ENCODE measurements around the gene PRRT1B.

Gene PRRT1B

DNA sequence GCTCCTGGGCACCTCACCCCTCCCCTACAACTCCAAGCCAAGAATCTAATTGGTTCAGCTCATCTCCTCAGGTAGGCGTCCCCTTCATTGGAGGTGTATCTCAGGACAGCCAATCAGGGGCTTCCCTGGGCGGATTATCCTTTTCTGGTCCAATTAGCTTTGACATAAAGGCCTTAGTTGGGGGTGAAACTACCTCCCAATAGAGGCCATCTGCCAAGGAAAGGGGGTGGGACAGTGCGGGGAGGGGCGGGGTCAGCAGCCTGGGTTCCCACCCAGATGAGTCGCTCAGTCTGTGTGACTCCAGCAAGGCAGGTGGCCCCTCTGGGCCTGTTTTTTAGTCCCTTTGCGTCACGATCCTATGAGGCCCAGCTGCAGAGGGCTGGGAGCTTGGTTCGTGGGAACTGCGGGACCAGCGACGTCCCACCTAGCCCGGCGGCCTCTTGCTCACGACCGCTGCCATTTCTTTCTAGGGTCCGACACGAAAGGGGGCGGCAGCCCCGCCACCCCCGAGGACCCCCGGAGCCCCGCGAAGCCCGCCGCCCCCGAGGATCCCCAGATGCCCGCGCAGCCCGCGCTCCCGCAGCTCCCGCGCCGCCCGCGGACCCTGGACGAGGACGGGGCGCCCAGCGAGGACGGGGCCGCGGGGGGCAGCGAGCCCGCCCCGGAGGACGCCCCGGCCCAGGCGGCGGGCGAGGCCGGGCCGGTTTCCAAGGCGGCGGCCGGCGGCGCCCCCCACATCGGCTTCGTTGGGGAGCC lies 8.9 kb downstream of the PRRT1B start:
- Histone ChIP-seq H3K36me3 (ENCODE audit: insufficient read depth, low read length) (no peaks in the 10 kb centered on the region), H3K27me3 (ENCODE audit: insufficient read depth, low read length) (peaks cover 35% of the 10 kb centered on the region), H3K9ac (ENCODE audit: low read depth, low read length) (no peak overlapping the region), H3K27ac (ENCODE audit: low read depth, low read length) (no peak overlapping the region), H3K9me3 (ENCODE audit: insufficient read depth, low read depth, low read length) (no peaks in the 10 kb centered on the region), H3K4me3 (ENCODE audit: low read length) (peak overlapping the region; percentile 50), H3K4me1 (ENCODE audit: insufficient read depth, low read length) (no peaks in the 10 kb centered on the region)
- 17% methylated on average over 60 of the region's 60 CpGs for WGBS

DNA sequence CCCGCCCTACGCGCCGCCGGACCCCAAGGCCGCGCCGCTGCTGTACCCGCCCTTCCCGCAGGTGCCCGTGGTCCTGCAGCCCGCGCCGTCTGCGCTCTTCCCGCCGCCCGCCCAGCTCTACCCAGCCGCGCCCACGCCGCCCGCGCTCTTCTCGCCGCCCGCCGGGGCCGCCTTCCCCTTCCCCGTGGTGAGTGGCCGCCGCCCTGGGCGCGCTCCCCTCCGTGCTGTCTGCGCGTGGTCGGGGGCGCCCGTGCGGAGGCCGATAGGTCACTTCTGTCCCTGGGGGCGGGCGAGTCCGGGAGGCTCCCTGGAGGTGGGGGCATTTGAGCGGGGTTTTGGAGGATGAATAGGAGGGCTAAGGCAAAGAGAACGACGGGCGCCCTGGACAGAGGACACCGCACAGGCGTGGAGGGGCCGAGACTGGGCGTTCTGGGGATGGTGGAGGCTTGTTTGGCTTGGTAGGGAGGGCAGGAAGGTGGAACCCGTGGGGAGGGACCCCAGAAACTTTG lies 9.6 kb downstream of the PRRT1B start:
- Histone ChIP-seq H3K4me1 (ENCODE audit: insufficient read depth, low read length) (no peaks in the 10 kb centered on the region), H3K27ac (ENCODE audit: low read depth, low read length) (no peak overlapping the region), H3K9ac (ENCODE audit: low read depth, low read length) (peak overlapping the region; percentile 26; the same call in 1 of the 2 replicates), H3K9me3 (ENCODE audit: insufficient read depth, low read depth, low read length) (no peaks in the 10 kb centered on the region), H3K36me3 (ENCODE audit: insufficient read depth, low read length) (no peaks in the 10 kb centered on the region), H3K4me3 (ENCODE audit: low read length) (peak overlapping the region; percentile 50), H3K27me3 (ENCODE audit: insufficient read depth, low read length) (peaks cover 35% of the 10 kb centered on the region)
- 8% methylated on average over 54 of the region's 54 CpGs for WGBS

DNA sequence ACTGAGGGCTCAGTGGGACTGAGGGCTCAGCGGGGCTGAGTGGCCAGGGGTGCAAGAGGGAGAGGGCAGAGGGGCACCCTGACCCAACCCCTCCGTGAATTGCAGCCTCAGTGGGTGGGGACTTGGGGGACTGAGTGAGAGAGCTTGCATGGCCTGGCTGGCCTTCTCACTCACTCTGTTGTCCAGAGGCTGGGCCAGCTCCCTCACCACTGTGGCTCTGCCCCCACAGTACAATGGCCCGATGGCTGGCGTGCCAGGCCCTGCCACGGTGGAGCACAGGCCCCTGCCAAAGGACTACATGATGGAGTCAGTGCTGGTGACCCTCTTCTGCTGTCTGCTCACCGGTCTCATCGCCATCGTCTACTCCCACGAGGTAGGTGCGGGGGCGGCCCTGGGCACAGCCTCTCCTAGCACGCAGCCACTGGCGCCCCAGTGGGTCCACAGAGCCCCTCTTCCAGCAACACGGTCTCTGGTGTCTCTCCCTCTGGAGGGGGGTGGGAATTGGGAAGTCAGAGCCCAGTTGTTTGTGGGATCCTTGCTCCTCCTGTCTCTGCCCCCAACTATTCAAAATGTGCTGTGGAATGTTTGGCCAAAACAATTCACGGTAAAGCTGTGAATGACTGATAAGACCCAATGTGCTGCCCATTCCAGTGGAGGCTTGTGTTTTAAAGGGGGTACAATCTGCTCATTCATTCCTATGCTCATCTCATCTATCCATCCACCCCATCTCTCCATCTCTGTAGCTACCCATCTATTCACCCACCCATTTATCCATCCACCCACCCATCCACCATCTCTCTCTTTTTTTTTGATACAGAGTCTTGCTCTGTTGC lies 10.7 kb downstream of the PRRT1B start:
- WGBS: 95% methylated on average over 15 of the region's 15 CpGs
- Histone ChIP-seq H3K36me3 (ENCODE audit: insufficient read depth, low read length) (no peaks in the 10 kb centered on the region), H3K4me3 (ENCODE audit: low read length) (no peak overlapping the region), H3K27me3 (ENCODE audit: insufficient read depth, low read length) (peaks cover 35% of the 10 kb centered on the region), H3K9me3 (ENCODE audit: insufficient read depth, low read depth, low read length) (peaks cover 5% of the 10 kb centered on the region; the same call in 1 of the 2 replicates), H3K27ac (ENCODE audit: low read depth, low read length) (no peak overlapping the region), H3K9ac (ENCODE audit: low read depth, low read length) (no peak overlapping the region), H3K4me1 (ENCODE audit: insufficient read depth, low read length) (no peaks in the 10 kb centered on the region)

DNA sequence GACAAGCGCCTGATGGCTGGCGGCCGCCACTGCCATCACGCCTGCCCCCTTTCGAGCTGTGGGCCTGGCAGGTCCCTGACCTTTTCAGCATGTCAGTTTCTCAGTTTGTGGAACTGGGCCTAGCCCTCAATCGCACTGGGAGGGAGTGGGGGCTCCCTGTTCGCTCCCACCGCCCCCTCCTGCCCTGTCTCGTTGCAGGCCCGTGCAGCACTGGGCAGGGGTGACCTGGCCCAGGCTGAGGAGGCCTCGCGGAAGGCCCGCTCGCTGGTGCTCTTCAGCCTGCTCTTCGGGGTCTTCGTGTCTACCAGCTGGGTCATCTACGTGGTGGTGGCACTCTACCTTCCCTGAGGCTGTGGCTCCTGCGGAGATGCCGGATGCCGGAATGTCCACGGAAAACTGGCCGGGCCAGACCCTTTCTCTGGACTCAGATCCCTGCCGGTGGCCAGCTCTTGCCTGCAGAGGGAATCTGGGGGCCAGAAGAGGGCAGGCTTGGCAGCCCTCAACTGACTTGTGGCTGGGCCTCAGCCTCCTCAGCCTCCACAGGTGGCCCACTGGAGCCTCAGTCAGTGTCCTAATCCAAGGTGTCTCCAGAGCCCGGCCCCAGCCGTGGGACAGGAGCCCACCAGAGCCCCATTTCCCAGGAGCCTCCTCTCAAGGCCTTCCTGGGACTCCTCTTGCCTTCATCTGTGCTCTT lies 12.7 kb downstream of the PRRT1B start:
- H3K4me1 ChIP-seq (ENCODE audit: insufficient read depth, low read length): 0 out of 2 replicates have a peak, but pooled peaks cover 5% of the 10 kb centered on the region
- H3K4me3 ChIP-seq (ENCODE audit: low read length): no peak overlapping the region
- peaks cover 34% of the 10 kb centered on the region for H3K27me3 ChIP-seq (ENCODE audit: insufficient read depth, low read length)
- 94% methylated on average over 25 of the region's 25 CpGs for WGBS
- peaks cover 12% of the 10 kb centered on the region; the same call in 1 of the 2 replicates for H3K9me3 ChIP-seq (ENCODE audit: insufficient read depth, low read depth, low read length)
- H3K36me3 ChIP-seq (ENCODE audit: insufficient read depth, low read length): no peaks in the 10 kb centered on the region
- H3K27ac ChIP-seq (ENCODE audit: low read depth, low read length): no peak overlapping the region
- no peak overlapping the region for H3K9ac ChIP-seq (ENCODE audit: low read depth, low read length)

DNA sequence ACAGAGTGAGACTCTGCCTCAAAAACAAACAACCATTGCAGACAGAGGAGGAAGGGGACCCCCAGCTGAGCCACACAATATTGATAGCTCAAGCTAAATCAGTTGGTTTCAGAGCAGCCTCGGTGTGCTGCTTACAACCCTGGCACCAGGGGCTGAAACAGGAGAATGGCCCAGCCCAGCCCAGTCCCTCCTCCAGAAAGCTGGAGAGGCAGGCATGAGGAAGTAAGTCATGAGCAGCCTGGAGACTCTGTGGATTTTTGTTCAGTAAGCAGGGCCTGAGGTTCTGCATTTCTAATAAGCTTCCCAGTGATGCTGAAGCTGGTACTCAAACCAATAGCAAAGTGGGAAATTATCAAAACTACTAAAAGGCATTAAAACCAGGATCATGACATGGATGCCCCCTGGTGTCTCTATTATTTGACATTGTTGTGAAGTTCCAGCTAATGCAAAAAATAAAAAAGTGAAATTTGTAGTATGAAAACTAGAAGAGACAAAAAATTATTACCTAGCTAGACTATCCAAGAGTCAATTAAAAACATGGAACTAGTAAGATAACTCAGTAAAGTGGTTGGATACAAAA lies 14.2 kb downstream of the PRRT1B start:
- Histone ChIP-seq H3K27me3 (ENCODE audit: insufficient read depth, low read length) (peaks cover 19% of the 10 kb centered on the region), H3K36me3 (ENCODE audit: insufficient read depth, low read length) (no peaks in the 10 kb centered on the region), H3K27ac (ENCODE audit: low read depth, low read length) (no peak overlapping the region), H3K9me3 (ENCODE audit: insufficient read depth, low read depth, low read length) (peaks cover 12% of the 10 kb centered on the region; the same call in 1 of the 2 replicates), H3K4me1 (ENCODE audit: insufficient read depth, low read length) (0 out of 2 replicates have a peak, but pooled peaks cover 5% of the 10 kb centered on the region), H3K9ac (ENCODE audit: low read depth, low read length) (no peak overlapping the region), H3K4me3 (ENCODE audit: low read length) (no peak overlapping the region)
- WGBS: 70% methylated on average over 1 of the region's 1 CpG

DNA sequence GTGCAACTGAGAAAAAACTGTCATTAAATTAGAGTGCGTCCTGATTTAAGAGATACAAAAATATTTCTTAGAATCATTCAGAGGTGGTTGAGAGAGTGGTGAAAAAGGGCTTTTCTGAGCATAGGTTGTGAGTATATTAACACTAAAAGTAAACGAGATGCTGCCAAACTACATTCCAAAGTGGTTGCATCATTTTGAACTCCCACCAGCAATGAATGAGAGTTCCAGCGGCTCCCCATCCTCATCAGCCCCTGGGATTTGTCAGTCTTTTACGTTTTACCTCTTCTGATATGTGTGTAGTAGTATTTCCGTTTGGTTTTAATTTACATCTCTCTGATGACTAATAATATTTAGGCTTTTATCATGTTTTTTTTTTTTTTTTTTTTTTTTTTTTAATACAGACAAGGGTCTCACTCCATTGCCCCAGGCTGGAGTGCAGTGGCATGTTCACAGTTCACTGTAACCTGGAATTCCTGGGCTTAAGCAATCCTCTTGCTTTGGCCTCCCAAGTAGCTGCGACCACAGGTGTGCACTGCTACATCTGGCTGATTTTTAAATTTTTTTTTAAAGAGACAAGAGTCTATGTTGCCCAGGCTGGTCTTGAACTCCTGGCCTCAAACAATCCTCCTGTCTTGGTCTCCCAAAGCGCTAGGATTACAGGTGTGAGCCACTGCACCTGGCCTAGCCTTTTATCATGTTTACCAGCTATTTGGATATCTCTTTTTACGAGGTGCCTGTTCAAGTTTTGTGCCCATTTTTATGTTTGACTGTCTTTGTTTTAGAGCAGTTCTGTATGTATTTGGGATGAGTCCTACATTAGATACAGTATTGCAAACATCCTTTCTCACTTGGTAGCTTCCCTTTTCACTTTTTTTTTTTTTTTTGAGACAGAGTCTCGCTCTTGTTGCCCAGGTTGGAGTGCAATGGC lies 17.0 kb downstream of the PRRT1B start:
- H3K9me3 ChIP-seq (ENCODE audit: insufficient read depth, low read depth, low read length): peaks cover 15% of the 10 kb centered on the region; the same call in 1 of the 2 replicates
- no peaks in the 10 kb centered on the region for H3K27me3 ChIP-seq (ENCODE audit: insufficient read depth, low read length)
- 0 out of 2 replicates have a peak, but pooled peaks cover 5% of the 10 kb centered on the region for H3K4me1 ChIP-seq (ENCODE audit: insufficient read depth, low read length)
- WGBS: 84% methylated on average over 7 of the region's 9 CpGs
- no peaks in the 10 kb centered on the region for H3K36me3 ChIP-seq (ENCODE audit: insufficient read depth, low read length)
- H3K27ac ChIP-seq (ENCODE audit: low read depth, low read length): 0 out of 2 replicates have a peak overlapping the region, but pooled peaks have one; percentile 3
- H3K9ac ChIP-seq (ENCODE audit: low read depth, low read length): no peak overlapping the region
- no peak overlapping the region for H3K4me3 ChIP-seq (ENCODE audit: low read length)

DNA sequence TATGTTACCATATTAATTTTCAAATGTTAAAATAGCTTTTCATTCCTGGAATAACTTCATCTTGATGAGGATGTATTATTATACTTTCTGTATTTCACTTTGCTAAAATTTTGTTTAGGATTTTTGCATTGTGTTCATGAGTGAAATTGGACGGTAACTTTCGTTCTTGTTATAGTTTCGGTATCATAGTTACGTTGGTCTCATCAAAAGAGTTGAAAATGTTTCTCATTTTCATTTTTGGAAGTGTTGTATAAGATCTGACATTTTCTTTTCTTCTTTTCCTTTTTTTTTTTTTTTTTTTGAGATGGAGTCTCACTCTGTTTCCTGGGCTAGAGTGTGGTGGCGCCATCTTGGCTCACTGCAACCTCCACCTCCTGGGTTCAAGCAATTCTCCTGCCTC lies 20.0 kb downstream of the PRRT1B start:
- 0 out of 2 replicates have a peak, but pooled peaks cover 5% of the 10 kb centered on the region for H3K4me1 ChIP-seq (ENCODE audit: insufficient read depth, low read length)
- no peak overlapping the region for H3K27ac ChIP-seq (ENCODE audit: low read depth, low read length)
- peaks cover 15% of the 10 kb centered on the region; the same call in 1 of the 2 replicates for H3K9me3 ChIP-seq (ENCODE audit: insufficient read depth, low read depth, low read length)
- H3K9ac ChIP-seq (ENCODE audit: low read depth, low read length): no peak overlapping the region
- no peaks in the 10 kb centered on the region for H3K27me3 ChIP-seq (ENCODE audit: insufficient read depth, low read length)
- H3K36me3 ChIP-seq (ENCODE audit: insufficient read depth, low read length): peaks cover 3% of the 10 kb centered on the region; the same call in 1 of the 2 replicates
- WGBS: 88% methylated on average over 5 of the region's 5 CpGs
- no peak overlapping the region for H3K4me3 ChIP-seq (ENCODE audit: low read length)

DNA sequence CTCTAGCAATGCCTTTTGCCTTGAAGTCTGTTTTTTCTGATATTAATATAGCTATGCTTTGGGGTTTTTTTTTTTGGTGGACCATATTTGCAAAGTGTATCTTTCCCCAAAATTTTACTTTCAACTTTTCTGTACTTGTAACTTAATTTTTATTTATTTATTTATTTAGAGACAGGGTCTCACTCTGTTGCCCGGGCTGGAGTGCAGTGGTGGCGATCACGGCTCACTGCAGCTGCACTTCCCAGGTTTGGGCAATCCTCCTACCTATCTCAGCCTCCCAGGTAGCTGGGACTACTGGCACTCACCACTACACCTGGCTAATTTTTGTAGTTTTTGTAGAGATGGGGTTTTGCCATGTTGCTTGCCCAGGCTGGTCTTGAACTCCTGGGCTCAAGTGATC lies 20.8 kb downstream of the PRRT1B start:
- 0 out of 2 replicates have a peak, but pooled peaks cover 10% of the 10 kb centered on the region for H3K9me3 ChIP-seq (ENCODE audit: insufficient read depth, low read depth, low read length)
- 0 out of 2 replicates have a peak, but pooled peaks cover 5% of the 10 kb centered on the region for H3K4me1 ChIP-seq (ENCODE audit: insufficient read depth, low read length)
- H3K27me3 ChIP-seq (ENCODE audit: insufficient read depth, low read length): no peaks in the 10 kb centered on the region
- H3K27ac ChIP-seq (ENCODE audit: low read depth, low read length): no peak overlapping the region
- no peak overlapping the region for H3K9ac ChIP-seq (ENCODE audit: low read depth, low read length)
- WGBS: 100% methylated on average over 3 of the region's 3 CpGs
- no peak overlapping the region for H3K4me3 ChIP-seq (ENCODE audit: low read length)
- peaks cover 3% of the 10 kb centered on the region; the same call in 1 of the 2 replicates for H3K36me3 ChIP-seq (ENCODE audit: insufficient read depth, low read length)

DNA sequence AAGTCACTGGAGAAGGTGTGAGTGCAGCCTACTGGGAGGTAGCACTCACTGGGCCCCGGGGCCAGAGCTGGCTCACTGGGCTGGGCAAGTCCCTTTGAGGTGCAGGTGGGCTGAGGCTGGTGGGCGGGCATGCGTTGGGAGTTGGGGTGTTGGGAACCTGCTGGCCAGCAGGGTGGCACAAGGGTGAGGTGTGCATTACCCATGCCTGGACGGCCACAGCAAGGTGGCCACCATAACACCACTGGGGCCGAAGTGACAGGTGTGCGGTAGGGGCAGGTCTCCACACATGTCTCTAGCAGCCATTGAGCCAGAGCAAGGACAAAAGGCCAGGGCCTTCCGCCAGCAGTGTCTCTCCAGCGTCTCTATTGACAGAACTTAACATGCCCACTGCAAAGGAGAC lies 22.6 kb downstream of the PRRT1B start:
- Histone ChIP-seq H3K36me3 (ENCODE audit: insufficient read depth, low read length) (peaks cover 6% of the 10 kb centered on the region; the same call in 1 of the 2 replicates), H3K4me3 (ENCODE audit: low read length) (no peak overlapping the region), H3K4me1 (ENCODE audit: insufficient read depth, low read length) (no peaks in the 10 kb centered on the region), H3K27me3 (ENCODE audit: insufficient read depth, low read length) (no peaks in the 10 kb centered on the region), H3K9ac (ENCODE audit: low read depth, low read length) (no peak overlapping the region), H3K27ac (ENCODE audit: low read depth, low read length) (no peak overlapping the region), H3K9me3 (ENCODE audit: insufficient read depth, low read depth, low read length) (0 out of 2 replicates have a peak, but pooled peaks cover 3% of the 10 kb centered on the region)
- 95% methylated on average over 8 of the region's 8 CpGs for WGBS
